HL-60 (cell line): Measurements from ENCODE around the gene SEL1L.

ENCODE experiments used
- DNase-seq, 2 experiments: peaks; one replicate each; pipeline ENCODE4 v3.0.0-alpha.2; 2010 to 2020; ENCODE audit warnings: low read depth in 1 of 2, low spot score in 1 of 2
- H3K27ac ChIP-seq: fragments of 250-450 bp; sonication (Bioruptor Pico); replicated peaks from 2 replicates; pipeline ENCODE4 v1.5.1; 2020; ENCODE audit warnings: mild to moderate bottlenecking, moderate library complexity
- H3K27me3 ChIP-seq: fragments of 250-450 bp; sonication (Bioruptor Pico); 2 replicates; pipeline ENCODE4 v1.5.1; 2021; ENCODE audit warnings: mild to moderate bottlenecking, moderate library complexity; ENCODE audit not compliant: insufficient read depth, poor library complexity, severe bottlenecking
- H3K4me3 ChIP-seq: replicated peaks from 2 replicates; pipeline ENCODE4 v1.5.1; 2011; ENCODE audit warnings: mild to moderate bottlenecking, control low read depth, low read length; ENCODE audit not compliant: insufficient read depth
- GABPA ChIP-seq: IDR thresholded peaks from 2 replicates; pipeline ENCODE4 v1.6.1; 2012; ENCODE audit warnings: low read depth
- POLR2AphosphoS5 ChIP-seq: IDR thresholded peaks from 2 replicates; pipeline ENCODE4 v1.6.1; 2012; ENCODE audit warnings: low read depth
- SPI1 ChIP-seq: IDR thresholded peaks from 2 replicates; pipeline ENCODE4 v1.6.1; 2012; ENCODE audit warnings: low read depth, mild to moderate bottlenecking, borderline replicate concordance
- TF ChIP-seq, protein P1 (sequence below): IDR thresholded peaks from one replicate; pipeline ENCODE4 v1.5.1; 2011; ENCODE audit warnings: low read length, control low read depth, inconsistent platforms; ENCODE audit not compliant: insufficient read depth
- TF ChIP-seq, protein P2 (sequence below): IDR thresholded peaks from 2 replicates; pipeline ENCODE4 v1.6.1; 2012; ENCODE audit warnings: low read depth; ENCODE audit not compliant: insufficient replicate concordance

SEL1L gene

DNA sequence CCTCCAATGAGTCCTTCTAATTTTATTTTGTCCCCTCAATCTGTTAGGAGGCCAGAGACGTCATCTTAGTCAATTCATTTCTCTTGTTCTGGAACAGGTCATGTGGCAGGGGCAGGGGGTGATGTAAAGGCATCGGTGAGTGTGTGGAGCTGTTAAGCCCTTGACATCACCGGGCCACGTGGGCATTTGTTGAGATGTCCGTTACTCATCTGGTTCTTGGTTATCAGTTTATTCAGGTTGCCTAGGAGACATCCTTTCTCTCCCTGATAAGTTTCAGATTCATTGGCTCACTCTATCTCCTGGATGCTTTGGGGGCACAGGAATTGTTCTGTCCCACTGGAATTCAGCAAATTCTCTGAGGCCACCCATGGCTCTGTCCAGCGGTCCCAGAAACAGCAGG is 33.6 kb upstream of the SEL1L start:
- no peak for TF ChIP-seq POLR2AphosphoS5
- H3K4me3 ChIP-seq, result no peak overlapping the region
- H3K27me3 ChIP-seq, result no peaks in the 10 kb centered on the region
- DNase-seq, result no peak
- H3K27ac ChIP-seq, result no peak overlapping the region

DNA sequence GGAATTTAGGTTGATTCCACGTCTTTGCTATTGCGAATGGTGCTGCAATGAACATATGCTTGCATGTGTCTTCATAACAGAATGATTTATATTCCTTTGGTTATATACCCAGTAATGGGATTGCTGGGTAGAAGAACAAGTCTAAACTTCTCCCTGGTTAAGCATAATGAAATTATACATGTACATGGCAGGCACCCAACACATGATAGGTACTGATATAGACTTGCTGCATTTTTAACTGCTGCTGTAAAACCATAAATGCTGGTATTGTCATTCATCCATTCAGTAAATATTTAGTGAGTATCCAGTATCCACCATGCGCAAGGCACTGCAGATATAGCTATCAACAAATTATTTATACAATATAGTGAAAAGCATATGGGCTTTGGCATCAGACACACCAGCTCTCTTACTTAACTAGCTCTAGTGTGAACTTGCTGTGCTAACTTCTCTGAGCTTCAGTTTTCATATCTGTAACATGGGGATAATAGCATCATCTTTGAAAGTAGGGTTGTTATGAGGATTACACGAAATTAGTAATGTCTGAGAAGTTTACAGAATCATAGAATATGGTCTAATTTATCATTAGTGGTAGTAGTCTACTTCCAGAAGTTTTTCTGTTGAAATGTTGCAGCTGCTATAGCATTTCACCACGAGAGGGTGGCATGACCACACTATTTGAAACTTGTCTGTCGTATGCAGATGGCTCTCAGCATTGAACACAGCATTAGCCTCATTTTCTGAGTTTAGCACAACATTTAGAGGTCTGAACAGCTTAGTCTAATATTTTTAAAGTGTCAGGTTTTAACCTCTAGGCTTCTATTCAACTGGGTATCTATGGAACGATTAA is 32.0 kb upstream of the SEL1L start:
- peak; percentile 4 to 35 for DNase-seq
- TF ChIP-seq, protein P1, sequence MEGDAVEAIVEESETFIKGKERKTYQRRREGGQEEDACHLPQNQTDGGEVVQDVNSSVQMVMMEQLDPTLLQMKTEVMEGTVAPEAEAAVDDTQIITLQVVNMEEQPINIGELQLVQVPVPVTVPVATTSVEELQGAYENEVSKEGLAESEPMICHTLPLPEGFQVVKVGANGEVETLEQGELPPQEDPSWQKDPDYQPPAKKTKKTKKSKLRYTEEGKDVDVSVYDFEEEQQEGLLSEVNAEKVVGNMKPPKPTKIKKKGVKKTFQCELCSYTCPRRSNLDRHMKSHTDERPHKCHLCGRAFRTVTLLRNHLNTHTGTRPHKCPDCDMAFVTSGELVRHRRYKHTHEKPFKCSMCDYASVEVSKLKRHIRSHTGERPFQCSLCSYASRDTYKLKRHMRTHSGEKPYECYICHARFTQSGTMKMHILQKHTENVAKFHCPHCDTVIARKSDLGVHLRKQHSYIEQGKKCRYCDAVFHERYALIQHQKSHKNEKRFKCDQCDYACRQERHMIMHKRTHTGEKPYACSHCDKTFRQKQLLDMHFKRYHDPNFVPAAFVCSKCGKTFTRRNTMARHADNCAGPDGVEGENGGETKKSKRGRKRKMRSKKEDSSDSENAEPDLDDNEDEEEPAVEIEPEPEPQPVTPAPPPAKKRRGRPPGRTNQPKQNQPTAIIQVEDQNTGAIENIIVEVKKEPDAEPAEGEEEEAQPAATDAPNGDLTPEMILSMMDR, result peak; percentile 37
- TF ChIP-seq, protein P2, sequence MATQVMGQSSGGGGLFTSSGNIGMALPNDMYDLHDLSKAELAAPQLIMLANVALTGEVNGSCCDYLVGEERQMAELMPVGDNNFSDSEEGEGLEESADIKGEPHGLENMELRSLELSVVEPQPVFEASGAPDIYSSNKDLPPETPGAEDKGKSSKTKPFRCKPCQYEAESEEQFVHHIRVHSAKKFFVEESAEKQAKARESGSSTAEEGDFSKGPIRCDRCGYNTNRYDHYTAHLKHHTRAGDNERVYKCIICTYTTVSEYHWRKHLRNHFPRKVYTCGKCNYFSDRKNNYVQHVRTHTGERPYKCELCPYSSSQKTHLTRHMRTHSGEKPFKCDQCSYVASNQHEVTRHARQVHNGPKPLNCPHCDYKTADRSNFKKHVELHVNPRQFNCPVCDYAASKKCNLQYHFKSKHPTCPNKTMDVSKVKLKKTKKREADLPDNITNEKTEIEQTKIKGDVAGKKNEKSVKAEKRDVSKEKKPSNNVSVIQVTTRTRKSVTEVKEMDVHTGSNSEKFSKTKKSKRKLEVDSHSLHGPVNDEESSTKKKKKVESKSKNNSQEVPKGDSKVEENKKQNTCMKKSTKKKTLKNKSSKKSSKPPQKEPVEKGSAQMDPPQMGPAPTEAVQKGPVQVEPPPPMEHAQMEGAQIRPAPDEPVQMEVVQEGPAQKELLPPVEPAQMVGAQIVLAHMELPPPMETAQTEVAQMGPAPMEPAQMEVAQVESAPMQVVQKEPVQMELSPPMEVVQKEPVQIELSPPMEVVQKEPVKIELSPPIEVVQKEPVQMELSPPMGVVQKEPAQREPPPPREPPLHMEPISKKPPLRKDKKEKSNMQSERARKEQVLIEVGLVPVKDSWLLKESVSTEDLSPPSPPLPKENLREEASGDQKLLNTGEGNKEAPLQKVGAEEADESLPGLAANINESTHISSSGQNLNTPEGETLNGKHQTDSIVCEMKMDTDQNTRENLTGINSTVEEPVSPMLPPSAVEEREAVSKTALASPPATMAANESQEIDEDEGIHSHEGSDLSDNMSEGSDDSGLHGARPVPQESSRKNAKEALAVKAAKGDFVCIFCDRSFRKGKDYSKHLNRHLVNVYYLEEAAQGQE, result no peak
- TF ChIP-seq GABPA (no peak), SPI1 (no peak)

DNA sequence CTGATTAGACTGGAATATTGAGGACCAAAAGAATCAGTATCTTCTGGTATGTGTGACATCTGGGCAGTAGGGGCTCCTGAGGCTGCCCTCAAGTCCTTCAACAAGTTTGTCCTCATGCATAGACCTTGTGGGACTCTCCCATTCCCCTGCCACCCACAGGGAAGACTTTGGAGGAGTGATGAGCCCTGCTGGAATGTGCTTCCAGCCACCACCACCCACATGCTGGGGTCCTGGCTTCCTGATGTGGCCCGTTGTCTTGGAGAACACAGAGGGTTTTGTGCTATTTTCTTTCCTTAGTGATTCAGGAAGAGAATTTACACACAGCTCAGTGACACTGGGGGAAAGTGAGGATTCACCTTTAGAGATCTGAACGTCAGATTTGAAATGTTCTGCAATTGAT is 29.2 kb upstream of the SEL1L start:
- Histone ChIP-seq H3K4me3 (no peak overlapping the region), H3K27me3 (no peaks in the 10 kb centered on the region), H3K27ac (no peak overlapping the region)
- DNase-seq, result no peak
- TF ChIP-seq, protein P2, result no peak
- TF ChIP-seq GABPA, result no peak
- TF ChIP-seq POLR2AphosphoS5, result no peak
- no peak for TF ChIP-seq SPI1
- TF ChIP-seq, protein P1, result no peak

More for the DNA sequence above, 32.0 kb upstream of the SEL1L start:
- Histone ChIP-seq H3K27ac (no peak overlapping the region), H3K4me3 (no peak overlapping the region), H3K27me3 (no peaks in the 10 kb centered on the region)

DNA sequence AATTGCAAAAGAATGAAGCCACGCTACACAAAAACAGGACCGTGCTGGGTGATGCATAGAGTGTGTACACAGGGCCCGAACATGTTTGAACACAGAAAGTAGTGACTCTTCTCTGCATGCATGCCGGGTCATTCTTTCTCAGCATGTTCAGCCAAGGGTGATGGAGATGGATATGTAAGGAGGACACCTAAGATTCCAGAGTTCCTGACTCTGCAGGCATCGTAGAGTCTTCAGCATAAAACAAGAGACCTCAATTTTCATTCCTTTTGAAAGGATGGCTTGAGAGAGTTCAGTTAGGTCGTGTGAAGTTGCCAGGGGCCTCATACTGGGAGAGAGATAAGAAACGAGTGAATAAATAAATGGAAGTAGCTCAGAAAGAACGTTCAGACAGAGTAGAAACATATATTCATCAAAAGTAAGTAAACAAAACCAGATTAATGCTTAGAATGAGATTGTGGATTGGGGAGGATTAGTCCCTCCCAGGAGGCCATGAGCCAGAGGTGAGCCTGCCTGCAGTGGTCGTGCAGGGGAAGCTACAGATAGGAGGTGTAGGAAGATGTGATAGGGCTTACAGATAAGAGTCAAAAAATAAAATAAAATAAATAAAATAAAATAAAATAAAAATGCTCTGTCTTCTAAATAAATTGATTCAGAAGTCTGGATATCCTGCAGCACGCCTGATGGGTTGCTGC is 27.6 kb upstream of the SEL1L start:
- no peak overlapping the region for H3K27ac ChIP-seq
- no peak overlapping the region for H3K4me3 ChIP-seq
- TF ChIP-seq GABPA (no peak), SPI1 (no peak), POLR2AphosphoS5 (no peak)
- TF ChIP-seq, protein P1, result no peak
- TF ChIP-seq, protein P2, result no peak
- DNase-seq, result no peak
- H3K27me3 ChIP-seq, result no peaks in the 10 kb centered on the region
